GM12873 (cell line): Measurements from ENCODE around the gene CST8.

Source experiments
- TF ChIP-seq, protein P1 (sequence below): IDR thresholded peaks from 2 replicates; pipeline ENCODE4 v1.5.1; 2012; ENCODE audit warnings: low read depth, mild to moderate bottlenecking, moderate library complexity, low read length, control low read depth; ENCODE audit not compliant: insufficient read depth; ENCODE audit errors: missing control alignments

The CST8 gene

DNA sequence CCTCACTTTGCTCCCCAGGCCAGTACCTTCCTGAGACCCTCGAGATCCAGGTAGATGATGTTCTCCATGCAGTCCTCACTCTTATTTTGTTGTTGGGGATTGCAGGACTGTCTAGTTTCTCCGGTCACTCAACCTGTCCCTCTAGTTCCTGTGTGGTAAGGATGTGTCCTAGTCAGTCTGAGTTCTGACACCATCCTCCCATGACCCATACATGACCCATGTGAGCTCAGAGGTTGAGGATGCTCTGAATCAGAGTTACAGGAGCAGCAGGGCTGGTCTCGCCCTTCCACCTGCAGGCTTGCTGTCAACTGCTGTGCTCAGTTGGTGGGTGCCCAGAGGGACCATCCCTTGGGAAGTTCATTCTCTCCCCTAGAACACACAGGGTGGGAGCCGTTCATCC is 11.9 kb upstream of the CST8 start:
- TF ChIP-seq, protein P1, sequence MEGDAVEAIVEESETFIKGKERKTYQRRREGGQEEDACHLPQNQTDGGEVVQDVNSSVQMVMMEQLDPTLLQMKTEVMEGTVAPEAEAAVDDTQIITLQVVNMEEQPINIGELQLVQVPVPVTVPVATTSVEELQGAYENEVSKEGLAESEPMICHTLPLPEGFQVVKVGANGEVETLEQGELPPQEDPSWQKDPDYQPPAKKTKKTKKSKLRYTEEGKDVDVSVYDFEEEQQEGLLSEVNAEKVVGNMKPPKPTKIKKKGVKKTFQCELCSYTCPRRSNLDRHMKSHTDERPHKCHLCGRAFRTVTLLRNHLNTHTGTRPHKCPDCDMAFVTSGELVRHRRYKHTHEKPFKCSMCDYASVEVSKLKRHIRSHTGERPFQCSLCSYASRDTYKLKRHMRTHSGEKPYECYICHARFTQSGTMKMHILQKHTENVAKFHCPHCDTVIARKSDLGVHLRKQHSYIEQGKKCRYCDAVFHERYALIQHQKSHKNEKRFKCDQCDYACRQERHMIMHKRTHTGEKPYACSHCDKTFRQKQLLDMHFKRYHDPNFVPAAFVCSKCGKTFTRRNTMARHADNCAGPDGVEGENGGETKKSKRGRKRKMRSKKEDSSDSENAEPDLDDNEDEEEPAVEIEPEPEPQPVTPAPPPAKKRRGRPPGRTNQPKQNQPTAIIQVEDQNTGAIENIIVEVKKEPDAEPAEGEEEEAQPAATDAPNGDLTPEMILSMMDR = no peak

DNA sequence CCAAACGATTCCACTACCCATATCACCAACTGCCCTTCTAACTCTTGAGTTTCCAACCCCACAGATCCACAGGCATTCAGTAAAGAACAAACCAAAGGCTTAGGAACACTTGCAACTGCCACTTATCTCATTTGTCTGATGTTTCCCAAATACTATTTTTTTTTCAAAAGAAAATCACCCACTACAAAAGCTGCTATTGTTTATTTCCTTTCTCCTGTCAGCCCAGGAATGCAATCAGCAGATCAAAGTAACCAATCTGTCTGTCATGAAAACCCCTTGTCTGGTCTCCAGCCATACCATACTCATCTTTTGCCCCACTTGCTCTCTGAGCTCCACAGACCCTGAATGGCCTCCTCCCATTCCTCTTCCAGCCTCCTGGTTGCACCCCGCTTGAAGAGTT is 8.8 kb upstream of the CST8 start:
- TF ChIP-seq, protein P1 = no peak

DNA sequence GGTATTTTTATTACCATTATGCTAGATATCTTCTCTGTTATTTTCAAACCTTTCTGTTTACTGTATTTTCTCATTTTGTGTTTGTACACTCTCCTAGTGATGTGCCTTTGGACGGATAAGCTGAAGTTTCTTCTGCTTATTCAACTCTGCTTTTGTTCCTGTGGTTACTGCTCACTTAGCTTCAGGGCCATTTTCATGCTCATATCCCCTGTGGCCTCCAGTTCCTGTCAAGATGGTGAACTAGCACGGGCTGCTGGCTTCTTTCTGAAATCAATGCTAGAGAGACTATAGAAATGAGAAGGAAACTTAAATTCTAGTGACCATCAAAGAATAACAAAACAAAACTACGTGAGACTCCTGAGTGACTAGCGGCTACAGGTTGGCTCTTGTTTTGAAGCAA is 6.8 kb upstream of the CST8 start:
- TF ChIP-seq, protein P1 = no peak

DNA sequence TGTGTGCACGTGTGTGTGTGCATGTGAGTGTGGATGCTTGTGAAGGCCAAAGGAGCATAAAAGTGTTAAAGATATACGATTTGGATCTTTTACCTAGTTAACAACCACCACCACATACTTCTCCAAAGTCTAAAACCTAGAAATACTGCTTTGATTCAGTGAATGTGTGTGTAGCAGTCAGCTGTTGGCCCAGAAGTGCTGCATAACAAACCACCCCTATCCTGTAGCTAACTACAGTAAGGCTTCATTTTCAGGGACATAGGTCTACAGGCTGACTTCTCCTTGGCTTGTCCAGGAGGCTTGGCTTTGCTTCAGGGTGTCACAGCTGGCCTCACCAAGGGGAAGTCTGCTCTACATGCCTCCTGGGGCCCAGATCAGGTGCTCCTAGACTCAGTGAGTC is 2.4 kb upstream of the CST8 start:
- TF ChIP-seq, protein P1 = no peak

DNA sequence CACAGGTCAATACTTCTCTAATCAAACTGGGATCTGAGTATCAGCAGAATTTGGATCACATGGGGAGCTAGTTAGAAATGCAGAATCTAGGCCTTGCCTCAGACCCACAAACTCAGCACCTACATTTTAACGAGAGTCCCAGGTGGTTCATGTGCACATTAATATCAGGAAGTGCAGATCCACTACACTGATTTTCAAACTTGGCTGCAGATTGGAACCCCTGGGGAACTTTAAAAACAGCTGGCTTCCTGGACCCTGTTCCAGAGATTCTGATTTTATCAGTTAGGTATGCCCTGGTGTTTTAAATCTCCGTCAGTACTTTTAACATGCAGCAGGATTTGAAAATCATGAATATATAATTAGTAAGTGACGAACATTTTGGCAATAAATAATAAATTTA is 1.9 kb upstream of the CST8 start:
- TF ChIP-seq, protein P1 = no peak

DNA sequence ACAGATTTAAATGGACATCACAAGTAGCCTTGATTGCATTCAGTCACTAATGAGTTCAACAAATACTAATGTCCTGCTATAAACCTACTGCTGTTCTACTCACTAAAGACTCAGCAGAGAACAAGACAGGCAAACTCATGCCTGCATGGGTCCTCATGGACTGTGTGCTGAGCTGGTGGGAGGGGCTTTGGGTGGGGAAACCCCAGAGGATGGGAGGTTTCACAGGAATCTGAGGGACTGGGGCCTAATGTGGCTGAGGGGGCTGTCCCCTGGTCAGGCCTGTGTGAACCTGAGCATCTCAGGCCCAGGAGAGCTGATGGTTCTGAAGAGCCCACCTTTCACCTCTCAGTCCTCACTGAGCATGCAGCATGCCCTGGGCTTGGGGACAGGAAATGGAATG is 1.4 kb downstream of the CST8 start:
- TF ChIP-seq, protein P1 = no peak

DNA sequence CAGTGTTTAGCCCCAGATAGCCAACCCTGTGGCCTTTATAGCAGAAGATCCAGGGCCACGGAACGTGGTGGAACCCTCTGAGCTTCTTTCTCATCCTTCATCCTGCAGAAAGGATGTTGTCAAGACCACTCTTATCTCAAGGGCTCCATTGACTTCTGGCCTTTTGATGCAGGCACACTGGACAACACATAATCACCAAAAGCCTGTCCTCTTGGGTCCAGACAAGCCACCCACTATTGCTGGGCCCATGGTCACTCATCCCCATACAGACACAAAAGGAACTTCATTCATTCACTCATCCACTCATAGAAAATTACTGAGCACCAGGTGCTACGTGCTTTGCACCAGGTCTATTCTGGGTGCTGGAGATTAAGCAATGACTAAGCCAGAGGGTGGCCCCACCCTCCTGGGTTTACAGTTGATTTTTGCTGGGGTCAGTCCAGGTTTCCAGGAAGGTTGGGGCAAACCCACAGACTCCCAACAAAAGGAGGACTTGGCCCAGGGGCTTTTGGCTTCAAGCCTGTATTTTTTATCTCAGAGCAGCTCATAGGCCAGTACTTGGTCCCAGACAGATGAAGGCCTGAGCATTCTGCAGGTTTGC is 2.4 kb downstream of the CST8 start:
- TF ChIP-seq, protein P1 = no peak
